Stimulated activated CD8-positive, alpha-beta memory T cell treated with anti-CD3 and anti-CD28 coated beads, Interleukin-7, amount 100 ng/mL, for 4 hours (primary cell): ENCODE results near the gene C2orf92.
"Not testable (repeated sequence)": the region's sequence is repeated elsewhere in the genome, so short reads cannot be mapped to it uniquely, and the experiment has no call there.

Source experiments
- DNase-seq, 2 donors: peaks; one replicate each; pipeline ENCODE4 v3.0.0-alpha.2; 2020; ENCODE audit warnings: low read depth in 2 of 2

The C2orf92 gene

DNA sequence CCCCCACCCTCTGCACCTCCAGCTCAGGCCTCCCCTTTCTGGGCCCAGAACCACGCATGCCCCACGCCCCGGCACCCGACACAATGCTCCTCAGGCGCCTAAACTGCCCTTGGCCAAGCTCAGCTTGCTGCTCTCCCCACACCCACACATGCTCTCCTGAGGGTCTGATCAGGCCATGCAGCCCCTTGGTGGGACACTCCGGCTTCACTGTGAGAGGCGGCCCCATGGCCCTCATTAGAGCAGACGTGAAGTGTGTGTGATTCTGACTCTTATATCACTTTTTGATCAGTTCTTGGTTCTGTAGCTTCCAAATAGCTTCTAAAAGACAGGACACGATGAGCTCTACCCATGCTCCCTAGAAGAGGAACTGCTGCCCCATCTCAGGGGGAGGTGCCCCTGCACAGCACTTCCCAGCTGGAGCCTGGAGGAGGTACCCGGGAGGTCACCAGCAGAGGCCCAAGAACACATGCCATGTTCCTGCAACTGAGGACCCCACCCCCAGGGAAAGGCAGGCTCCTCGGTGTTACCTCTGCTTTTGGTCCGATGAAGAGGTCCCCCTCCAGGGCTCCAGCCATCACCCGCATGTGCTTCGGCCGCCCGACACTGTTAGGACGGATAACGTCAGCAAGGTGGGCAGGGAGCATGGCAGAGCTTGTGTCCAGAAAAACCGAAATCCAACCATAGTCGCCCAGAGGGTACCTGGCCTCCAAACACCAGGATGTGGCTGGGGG lies 9.3 kb upstream of the C2orf92 start:
- DNase-seq = no peak

DNA sequence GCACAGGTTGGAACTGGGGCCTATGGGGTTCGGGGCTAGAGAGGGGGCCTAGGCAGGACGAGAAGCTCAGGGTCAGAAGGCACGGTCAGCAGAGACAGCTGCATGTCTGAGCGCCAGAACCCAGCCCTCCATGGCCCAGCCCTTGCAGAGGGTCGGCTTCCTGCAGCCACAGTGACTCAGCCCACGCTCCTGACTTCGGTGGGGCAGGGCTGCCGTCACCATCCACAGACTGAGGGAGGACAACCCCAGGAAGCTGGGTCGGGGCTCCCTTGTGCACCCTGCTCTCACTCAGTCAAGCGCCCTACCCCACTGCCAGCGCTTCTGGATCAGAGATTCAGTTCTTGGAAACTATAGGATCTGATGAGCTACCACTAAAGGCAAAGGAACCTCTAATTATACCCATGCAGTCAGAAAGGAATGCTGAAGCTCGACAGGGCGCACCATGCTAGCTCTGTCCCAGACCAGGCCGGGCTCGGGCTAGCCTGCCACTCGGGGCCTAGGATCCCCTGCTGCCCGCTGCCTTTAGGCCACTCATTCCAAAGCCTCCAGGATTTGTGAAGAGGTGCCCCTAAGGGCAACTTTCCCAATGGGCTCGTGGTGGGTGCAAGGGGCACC lies 8.6 kb upstream of the C2orf92 start:
- no peak for DNase-seq

DNA sequence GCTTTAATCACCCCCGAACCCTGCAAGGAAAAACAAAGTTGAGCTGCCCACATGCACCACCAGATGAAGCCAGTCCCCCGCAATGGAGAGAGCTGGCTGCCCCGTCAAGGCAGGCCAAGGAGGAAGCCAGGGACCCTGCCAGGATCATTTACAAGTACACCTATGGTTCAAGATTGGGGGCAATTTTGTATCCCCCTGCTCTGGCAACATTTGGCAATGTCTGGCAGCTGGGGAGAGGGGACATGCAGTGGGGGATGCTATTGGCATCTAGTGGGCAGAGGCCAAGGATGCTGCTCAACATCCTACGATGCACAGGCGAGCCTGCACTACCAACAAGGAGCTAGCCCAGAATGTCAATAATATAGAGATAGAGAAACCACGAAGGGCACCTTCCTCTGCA lies 7.6 kb upstream of the C2orf92 start:
- no peak for DNase-seq

DNA sequence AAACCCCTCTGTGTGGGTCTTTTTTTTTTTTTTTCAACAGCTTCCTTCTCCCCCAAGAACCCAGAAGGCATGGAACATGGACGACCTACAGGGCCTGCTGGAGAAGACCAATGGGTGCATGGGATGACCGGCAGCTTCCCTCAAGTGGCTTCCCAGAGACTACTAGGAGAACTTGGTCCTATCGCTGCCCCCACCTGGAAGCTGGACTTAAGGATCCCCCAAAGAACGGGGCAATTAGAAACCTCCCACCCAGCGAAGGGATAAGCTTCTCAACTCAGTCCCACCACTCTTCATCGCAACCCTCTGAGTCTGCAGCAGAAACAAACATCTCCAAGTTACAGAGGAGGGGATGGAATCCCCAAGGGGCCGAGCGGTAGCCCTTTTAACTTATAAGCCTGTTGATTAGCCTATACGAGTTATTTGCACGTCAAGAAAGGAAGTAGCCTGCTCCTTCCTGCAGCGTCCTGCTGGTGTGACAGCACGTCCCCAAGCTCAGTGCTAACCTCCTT lies 7.1 kb upstream of the C2orf92 start:
- DNase-seq = no peak

DNA sequence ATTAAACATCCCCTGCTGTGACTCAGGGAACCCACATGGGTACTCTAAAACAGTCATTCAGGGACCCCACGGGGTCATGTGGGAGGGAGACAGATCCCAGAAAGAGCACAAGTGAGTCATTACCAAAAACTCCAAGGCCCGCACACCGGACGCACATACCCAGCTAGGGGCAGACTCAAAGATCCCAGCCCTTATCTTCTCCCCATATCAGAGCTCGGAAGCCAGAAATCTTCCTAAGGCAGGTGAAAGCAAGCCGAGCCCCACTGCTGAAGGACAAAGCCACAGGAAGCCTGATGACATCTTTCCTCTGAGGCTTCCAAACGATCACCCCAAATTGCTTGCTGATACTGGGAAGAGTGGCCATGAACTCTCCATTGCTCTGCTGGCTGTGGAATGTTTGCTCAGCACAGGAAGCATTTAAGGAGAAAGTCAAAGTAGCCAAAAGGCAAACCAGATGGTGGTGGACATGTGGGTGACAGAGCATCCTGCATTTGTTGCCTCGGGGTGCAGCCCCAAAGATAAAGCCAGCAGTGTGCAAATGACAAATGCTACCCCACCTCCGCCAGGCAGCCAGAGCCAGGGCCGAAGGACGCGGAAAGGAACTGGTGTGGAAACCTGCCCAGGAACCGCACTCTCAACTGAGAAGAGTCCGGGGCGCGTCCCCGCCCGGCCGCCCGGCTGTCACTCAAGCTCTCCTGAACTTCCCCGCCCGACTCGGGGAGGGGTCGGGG lies 6.5 kb upstream of the C2orf92 start:
- DNase-seq = peak; percentile 72 to 82

DNA sequence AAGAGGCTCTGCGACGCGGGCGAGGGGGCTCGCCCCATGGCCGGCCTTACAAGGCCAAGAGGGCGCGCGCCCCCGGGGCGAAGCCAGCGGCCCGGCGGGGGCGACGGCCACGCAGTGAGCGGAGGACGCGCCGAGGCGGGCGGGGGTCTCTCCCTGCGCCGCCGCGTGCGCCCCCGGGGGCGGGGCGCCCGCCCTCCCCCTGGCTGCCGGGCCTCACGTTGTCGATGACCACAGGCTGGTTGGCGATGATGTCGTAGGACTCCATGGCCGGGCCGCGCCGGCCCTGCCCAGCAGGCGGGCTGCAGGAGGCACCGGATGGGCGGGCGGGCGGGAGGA lies 5.9 kb upstream of the C2orf92 start:
- no peak for DNase-seq

DNA sequence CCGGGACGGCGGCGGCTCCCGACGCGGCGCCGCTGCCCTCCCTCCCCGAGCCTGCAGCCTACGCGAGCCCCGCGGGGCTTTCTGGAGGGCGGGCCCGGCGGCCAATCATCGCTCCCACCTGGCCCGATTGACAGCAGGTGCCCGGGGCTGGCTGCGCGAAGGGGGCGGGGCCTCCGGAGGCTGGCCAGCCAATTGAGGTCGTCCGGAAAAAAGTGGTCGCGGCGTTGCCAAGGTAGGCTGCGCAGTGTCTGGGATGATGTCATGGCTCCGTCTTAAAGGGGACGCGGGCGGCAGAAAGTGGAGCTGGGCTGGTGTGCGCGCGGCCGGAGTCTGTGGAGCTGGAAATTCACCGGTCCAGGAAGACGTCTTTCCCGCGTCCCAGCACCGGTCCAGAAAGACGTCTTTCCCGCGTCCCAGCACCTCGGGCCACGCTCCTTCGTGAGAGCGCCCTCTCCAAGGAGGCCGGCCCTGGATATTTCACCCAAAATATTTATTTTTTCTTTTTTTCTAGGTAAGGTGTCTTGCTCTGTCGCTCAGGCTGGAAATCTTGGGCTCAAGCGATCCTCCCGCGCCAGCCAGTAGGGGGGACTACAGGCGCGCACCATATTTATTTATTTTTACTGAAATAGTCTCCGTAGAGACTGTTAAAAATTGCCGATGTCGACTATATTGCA lies 5.4 kb upstream of the C2orf92 start, which contains the start of gene ACTR1B:
TSS of gene ACTR1B (minus strand) at position 83 of the 674 bp plus-strand sequence. CDS start 154 bp downstream, outside the sequence.
- peak; percentile 96 to 98 for DNase-seq

DNA sequence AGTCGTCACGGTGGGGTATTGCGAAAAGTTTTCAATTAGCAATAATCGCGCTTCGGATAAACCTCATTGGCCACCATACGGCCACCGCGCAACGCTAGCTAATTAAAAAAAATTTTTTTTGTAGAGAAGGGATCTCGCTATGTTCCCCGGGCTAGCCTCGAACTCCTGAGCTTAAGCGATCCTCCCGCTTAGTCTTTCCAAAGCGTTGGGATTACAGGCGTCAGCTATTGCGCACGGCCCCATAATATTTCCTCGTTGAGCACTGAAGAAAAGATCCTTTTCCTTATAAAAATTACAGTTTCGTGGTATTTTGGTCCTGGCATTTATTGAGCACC lies 4.9 kb upstream of the C2orf92 start:
- no peak for DNase-seq

DNA sequence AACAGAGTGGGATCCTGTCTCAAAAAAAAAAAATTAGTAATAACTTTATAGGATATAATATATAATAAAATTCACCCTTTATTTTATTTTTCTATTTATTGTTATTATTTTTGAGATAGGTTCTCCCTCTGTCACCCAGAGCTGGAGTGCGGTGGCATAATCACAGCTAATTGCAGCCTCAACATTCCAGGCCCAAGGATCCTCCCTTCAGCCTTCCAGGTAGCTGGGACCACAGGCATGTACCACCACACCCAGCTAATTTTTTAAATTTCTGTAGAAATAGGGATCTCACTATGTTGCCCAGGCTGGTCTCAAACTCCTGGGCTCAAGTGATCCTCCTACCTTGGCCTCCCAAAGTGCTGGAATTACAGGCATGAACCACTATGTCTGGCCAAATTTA lies 958 bp downstream of the C2orf92 start:
- DNase-seq = no peak

DNA sequence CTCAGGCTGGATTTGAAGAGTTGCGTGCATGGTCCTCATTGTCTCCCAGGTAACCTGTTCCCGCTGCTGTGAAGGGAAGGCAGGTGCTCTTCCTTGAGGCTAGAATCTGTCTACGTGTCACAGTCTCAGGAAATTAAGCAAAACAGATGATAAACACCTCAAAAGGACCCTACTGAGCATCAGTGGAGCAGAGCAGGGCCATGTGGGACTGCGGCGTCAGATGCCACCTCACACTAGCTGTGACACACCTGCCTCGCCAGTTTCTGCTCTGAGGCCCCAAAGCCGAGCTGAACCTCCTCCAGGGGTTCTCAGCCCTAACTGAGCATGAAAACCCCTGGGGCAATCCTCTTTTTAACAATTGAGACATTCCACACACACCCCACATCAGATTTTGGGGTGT lies 2.0 kb downstream of the C2orf92 start:
- DNase-seq = no peak

DNA sequence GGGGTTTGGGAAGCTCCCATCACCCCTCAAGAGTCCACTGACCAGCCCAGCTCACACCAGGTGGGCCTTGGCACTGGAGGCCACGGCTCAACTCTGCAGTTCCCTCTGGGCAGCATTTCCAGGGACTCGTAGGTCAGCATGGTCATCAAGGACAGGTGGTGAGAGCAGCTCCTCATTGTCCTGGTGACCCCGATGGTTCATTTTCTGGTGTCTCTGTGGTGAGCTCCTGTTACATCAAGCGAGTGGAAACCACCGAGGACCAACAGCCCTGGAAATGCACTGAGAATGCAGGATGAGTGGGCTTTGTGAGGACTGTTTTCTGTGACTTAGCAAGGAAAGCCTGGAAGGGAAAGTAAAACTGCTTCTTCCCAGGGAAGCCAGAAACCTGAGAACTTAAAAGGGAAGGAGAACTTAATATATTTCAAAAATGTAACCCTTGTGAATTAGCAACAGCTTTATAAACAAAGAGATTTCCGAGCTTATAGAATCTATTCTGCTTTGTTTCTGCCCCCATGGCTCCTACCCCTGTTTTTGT lies 3.2 kb downstream of the C2orf92 start:
- not testable (repeated sequence) for DNase-seq

DNA sequence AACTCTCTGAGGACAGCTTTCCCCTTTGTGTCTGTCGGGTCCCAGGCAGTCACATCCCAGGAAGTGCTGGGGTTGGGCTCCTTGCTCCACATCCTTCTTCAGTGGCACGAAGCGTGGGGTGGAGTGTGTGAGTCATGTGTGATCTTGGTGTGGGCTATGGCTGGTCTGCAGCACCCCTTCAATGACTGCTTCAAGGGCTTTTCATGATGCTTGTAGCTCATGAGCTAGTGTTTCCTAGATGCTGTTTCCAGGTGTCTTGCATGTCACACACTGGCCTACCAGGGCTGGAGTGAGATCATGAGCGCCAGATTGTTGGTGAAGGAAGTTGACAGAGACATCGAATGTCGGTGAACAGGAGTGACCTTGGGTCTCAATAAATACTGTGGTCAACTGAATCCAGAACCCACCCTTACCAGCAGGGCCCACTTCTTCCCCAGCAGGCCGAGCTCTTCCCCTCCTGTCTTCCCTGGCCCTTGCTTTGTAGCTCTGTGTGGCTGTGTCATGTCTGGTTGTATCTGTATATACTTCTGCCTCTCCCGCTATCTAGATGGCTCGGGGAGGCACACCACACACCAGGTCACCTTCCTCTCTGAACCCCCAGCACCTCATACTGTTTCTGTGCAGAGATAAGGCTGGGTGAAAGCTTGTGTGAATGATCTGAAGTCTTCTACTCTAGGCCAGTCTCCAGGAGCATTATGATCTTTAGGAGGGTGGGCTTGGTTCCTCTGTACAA lies 3.8 kb downstream of the C2orf92 start:
- DNase-seq = no peak

DNA sequence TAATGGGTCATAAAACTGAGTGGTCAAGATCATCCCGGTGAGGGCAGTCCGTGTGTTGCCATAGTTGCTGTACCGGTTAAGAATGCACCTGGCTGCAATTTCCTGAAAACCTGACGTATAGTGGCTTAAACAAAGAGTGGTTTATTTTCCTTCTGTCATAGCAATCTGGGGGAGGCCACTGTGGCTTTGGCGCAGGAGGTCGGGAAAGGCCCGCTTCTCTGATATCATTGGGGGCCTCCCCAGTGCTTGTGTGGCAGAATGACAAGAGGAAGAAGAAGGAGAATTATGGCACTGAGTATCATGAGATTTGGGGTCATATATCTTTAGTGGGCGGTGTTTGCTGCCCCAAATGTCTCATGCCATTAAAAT lies 4.4 kb downstream of the C2orf92 start:
- DNase-seq = no peak

DNA sequence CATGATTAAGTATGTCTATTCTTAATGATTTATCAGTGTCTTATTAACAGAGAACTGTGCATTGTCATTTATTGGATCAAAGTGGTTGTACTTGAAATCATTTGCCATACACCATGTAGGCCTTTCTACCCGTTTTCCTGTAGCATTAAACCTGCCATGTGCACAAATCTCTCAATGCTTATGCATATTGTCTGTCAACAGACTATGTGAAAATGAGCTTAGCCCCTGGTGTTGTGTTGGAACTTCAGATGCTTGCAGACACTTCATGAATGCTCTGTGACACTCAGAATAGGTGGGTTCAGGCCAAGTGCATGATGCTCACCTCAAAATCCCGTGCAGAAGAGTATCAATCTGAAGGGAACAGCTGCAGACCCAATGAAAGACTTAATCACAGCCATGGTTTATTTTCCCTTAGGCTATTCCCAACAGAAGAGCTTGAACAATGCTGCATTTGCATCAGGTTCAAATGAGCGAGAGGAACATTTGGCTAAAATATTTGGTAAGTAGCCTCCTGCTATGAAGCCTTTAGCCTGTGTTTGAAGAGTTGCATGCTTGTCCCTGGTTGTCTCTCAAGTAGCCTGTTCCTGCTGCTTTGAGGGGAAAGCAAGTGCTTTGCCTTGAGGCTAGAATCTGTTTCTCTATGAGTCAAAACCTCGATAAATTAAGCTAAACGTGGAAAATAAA lies 6.1 kb downstream of the C2orf92 start:
- no peak for DNase-seq

DNA sequence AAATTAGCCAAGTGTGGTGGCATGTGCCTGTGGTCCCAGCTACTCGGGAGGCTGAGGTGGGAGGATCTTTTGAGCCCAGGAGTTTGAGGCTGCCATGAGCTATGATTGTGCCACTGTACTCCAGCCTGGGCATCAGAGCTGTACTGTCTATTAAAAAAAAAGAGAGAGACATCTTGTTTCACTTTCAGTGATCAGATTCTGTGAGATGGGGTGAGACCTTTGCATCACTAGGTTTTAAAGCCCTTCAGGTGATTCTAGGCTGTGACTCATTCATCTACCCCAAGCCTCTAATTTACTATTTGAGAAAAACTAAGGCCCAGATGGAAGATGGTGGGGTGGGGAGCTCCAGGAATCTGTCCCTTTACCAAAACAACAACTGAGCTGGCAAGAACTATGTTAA lies 7.1 kb downstream of the C2orf92 start:
- no peak for DNase-seq

DNA sequence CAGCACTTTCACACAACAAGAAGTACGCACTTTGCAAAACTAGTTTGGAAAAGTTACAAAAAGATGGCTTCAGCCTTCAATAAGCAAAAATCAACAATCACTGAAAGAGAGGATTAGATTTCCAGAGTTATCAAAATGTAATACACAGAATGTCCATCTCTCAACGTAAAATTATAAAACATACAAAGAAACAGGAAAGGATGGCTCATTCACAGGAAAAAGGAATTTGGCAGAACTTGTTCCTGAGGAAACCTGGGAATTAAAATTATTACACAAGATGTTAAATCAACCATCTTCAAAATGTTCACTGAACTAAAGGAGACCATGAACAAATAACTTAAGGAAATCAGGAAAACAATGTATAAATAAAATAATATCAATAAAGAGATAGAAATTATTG lies 8.0 kb downstream of the C2orf92 start:
- DNase-seq = no peak

DNA sequence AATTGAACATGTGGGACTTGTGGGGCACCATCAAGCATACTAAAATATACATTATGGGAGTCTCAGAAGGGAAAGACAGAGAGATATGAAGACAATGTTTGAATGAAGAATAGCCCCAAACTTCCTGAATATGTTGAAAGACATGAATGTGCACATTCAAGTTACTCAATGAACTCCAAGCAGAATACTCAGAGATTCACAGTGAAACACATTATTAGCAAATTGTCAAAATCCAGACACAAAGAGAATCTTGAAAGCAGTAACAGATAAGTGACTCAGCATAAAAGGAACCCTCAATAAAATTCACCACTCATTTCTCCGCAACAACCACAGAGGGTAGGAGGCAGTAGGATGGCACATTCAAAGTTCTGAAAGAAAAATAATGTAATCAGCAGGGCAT lies 8.8 kb downstream of the C2orf92 start:
- no peak for DNase-seq

DNA sequence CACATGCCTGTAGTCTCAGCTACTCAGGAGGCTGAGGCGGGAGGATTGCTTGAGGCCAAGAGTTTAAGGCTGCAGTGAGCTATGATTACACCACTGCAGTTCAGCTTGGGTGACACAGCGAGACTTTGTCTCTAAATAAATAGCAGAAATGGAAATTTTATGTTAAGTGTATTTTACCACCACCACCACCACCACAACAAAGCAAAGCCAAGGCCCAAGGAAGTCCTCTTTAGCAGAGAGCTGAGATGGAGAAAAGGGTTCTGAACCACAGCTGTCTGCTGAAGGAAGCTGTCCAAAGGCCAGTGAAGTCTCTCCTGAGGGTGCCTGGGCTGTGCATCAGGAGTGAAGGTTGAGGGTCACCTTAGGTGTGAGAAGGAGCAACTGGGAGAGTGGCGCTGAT lies 17.7 kb downstream of the C2orf92 start:
- DNase-seq = not testable (repeated sequence)

DNA sequence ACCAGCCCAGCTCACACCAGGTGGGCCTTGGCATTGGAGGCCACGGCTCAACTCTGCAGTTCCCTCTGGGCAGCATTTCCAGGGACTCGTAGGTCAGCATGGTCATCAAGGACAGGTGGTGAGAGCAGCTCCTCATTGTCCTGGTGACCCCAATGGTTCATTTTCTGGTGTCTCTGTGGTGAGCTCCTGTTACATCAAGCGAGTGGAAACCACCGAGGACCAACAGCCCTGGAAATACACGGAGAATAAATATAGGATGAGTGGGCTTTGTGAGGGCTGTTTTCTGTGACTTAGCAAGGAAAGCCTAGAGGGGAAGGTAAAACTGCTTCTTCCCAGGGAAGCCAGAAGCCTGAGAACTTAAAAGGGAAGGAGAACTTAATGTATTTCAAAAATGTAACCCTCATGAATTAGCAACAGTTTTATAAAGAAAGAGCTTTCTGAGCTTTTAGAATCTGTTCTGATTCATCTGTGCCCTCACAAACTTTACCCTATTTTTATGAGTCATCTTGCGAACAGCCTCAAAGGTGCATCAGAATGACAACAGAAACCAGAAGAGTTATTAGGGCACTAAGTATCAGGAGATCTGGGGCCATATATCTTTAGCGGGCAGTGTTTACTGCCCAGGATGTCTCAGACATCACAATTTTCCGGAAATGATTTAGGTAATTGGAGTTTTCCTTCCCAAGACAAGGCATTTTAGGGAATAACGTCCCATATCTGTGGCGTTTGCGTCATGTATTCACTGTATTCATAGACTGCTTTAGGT lies 18.7 kb downstream of the C2orf92 start:
- no peak for DNase-seq

DNA sequence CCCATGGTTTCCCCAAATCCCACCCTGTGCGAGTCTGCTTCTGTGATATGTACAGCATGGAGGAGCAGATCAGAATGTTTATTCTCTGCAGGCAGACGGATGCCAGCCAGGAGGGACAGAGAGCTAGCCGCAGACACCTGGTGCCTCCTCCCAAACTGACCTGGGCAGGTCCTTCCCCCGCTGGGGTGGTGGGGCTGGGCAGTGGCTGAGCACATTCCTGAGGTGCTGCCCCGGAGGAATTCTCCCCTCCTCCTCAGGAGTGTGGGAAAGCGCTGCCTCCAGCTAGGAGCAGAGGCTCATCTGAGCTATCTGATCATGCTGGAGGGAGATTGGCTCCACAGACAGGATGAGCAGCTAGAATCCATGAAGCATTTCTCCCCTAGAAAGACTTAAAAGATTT lies 21.7 kb downstream of the C2orf92 start:
- DNase-seq = no peak
